ENCODE results near the gene PAFAH1B1. TPM values are rescaled to one million over a fixed set of nuclear protein-coding genes. Genes with fewer than 3 reads are reported as not detected.
"Not testable (repeated sequence)": the region's sequence is repeated elsewhere in the genome, so short reads cannot be mapped to it uniquely, and the experiment has no call there.

Gene PAFAH1B1
- 100 to 1,000 TPM; 159 to 168 TPM for total RNA-seq

GRCh38 chr17:2592971-2593820 is at the start of gene PAFAH1B1:
TSS of gene PAFAH1B1 (plus strand) at chr17:2593654. CDS start at chr17:2638289, 44,635 bp downstream.
- POLR2A ChIA-PET = interaction anchor here (0.6 to 2.0 kb wide), 7 partner anchors 12 to 506 kb away, joined by 3 to 6 read pairs (median 4); partner anchors contain the start of gene METTL16
- peak within 1 kb of the TSS; percentile 80 for H3K4me3 Mint-ChIP-seq
- H3K27me3 Mint-ChIP-seq = no peaks in the 10 kb centered on the region
- peaks cover 24% of the 10 kb centered on the region for H3K4me1 Mint-ChIP-seq (ENCODE audit: low read depth)
- H3K9me3 Mint-ChIP-seq = no peaks in the 10 kb centered on the region
- peak; percentile 88 for ATAC-seq
- intact Hi-C loops (cut with micrococcal nuclease) = no loop called here
- peak; percentile 92 for DNase-seq
- peak within 1 kb of the TSS; percentile 90 for H3K27ac Mint-ChIP-seq
- H3K36me3 Mint-ChIP-seq (ENCODE audit: low read depth) = peaks cover 5% of the 10 kb centered on the region
- TF ChIP-seq CTCF (IDR thresholded peaks at IDR 0.05) = no peak
- CTCF ChIA-PET = interaction anchor here (1.1 to 1.9 kb wide), 3 partner anchors 62 to 177 kb away, joined by 3 to 5 read pairs (median 3); no protein-coding TSS in a partner anchor

- ATAC-seq = no peak
- ChIA-PET CTCF (no interaction called here), POLR2A (no interaction called here)
- H3K9me3 Mint-ChIP-seq = no peaks in the 10 kb centered on the region
- peaks cover 4% of the 10 kb centered on the region for H3K27me3 Mint-ChIP-seq
- H3K36me3 Mint-ChIP-seq (ENCODE audit: low read depth) = no peaks in the 10 kb centered on the region
- H3K27ac Mint-ChIP-seq = no peak overlapping the region
- TF ChIP-seq CTCF (IDR thresholded peaks at IDR 0.05) = no peak
- DNase-seq = no peak
- intact Hi-C loops (cut with micrococcal nuclease) = no loop called here
- peaks cover 8% of the 10 kb centered on the region for H3K4me1 Mint-ChIP-seq (ENCODE audit: low read depth)
- H3K4me3 Mint-ChIP-seq = no peak overlapping the region
Observed at GRCh38 chr17:2545393-2545792, 48.1 kb upstream of the PAFAH1B1 start.

GRCh38 chr17:2547176-2547575 is 46.3 kb upstream of the PAFAH1B1 start:
- ChIA-PET CTCF (no interaction called here), POLR2A (no interaction called here)
- H3K4me1 Mint-ChIP-seq (ENCODE audit: low read depth) = peaks cover 9% of the 10 kb centered on the region
- H3K27ac Mint-ChIP-seq = no peak overlapping the region
- peaks cover 4% of the 10 kb centered on the region for H3K27me3 Mint-ChIP-seq
- no peak for TF ChIP-seq CTCF (IDR thresholded peaks at IDR 0.05)
- ATAC-seq = no peak
- no peak for DNase-seq
- H3K9me3 Mint-ChIP-seq = no peaks in the 10 kb centered on the region
- H3K36me3 Mint-ChIP-seq (ENCODE audit: low read depth) = no peaks in the 10 kb centered on the region
- intact Hi-C loops (cut with micrococcal nuclease) = no loop called here
- no peak overlapping the region for H3K4me3 Mint-ChIP-seq

- POLR2A ChIA-PET; H3K27ac Mint-ChIP-seq; H3K27me3 Mint-ChIP-seq; H3K9me3 Mint-ChIP-seq; intact Hi-C loops (cut with micrococcal nuclease); DNase-seq; H3K36me3 Mint-ChIP-seq (ENCODE audit: low read depth); CTCF ChIA-PET; H3K4me1 Mint-ChIP-seq (ENCODE audit: low read depth); ATAC-seq; H3K4me3 Mint-ChIP-seq: not testable (repeated sequence)
Observed at GRCh38 chr17:2548026-2548425, 45.4 kb upstream of the PAFAH1B1 start.

GRCh38 chr17:2549392-2550211 is 43.9 kb upstream of the PAFAH1B1 start:
- Mint-ChIP-seq H3K27me3 (peaks cover 1% of the 10 kb centered on the region), H3K4me3 (no peak overlapping the region), H3K9me3 (no peaks in the 10 kb centered on the region), H3K4me1 (ENCODE audit: low read depth) (peaks cover 3% of the 10 kb centered on the region), H3K27ac (no peak overlapping the region), H3K36me3 (ENCODE audit: low read depth) (no peaks in the 10 kb centered on the region)
- POLR2A ChIA-PET = interaction anchor here (0.8 kb wide), 1 partner anchor 21 kb away, joined by 3 read pairs; no protein-coding TSS in a partner anchor
- TF ChIP-seq CTCF (IDR thresholded peaks at IDR 0.05) = no peak
- DNase-seq (no peak), ATAC-seq (no peak)
- intact Hi-C loops (cut with micrococcal nuclease) = no loop called here
- CTCF ChIA-PET = no interaction called here
